ENCODE results near the gene FAM241B. TPM values are rescaled to one million over a fixed set of nuclear protein-coding genes. Genes with fewer than 3 reads are reported as not detected.

Gene FAM241B
- total RNA-seq, 2 experiments from 2014 or later: 10.8 to 12.5 TPM

GRCh38 chr10:69659241-69660038 is 29.4 kb downstream of the FAM241B start:
- intact Hi-C loops (cut with micrococcal nuclease): no loop called here
- TF ChIP-seq, protein P1, sequence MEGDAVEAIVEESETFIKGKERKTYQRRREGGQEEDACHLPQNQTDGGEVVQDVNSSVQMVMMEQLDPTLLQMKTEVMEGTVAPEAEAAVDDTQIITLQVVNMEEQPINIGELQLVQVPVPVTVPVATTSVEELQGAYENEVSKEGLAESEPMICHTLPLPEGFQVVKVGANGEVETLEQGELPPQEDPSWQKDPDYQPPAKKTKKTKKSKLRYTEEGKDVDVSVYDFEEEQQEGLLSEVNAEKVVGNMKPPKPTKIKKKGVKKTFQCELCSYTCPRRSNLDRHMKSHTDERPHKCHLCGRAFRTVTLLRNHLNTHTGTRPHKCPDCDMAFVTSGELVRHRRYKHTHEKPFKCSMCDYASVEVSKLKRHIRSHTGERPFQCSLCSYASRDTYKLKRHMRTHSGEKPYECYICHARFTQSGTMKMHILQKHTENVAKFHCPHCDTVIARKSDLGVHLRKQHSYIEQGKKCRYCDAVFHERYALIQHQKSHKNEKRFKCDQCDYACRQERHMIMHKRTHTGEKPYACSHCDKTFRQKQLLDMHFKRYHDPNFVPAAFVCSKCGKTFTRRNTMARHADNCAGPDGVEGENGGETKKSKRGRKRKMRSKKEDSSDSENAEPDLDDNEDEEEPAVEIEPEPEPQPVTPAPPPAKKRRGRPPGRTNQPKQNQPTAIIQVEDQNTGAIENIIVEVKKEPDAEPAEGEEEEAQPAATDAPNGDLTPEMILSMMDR (IDR thresholded peaks at IDR 0.05): no peak
- ATAC-seq: no peak
- no peak for DNase-seq
- Mint-ChIP-seq H3K27ac (no peak overlapping the region), H3K4me1 (ENCODE audit: low read depth) (no peaks in the 10 kb centered on the region), H3K36me3 (ENCODE audit: low read depth) (no peaks in the 10 kb centered on the region), H3K9me3 (no peaks in the 10 kb centered on the region), H3K4me3 (no peak overlapping the region), H3K27me3 (peaks cover 7% of the 10 kb centered on the region)
- POLR2A ChIA-PET: no interaction called here
- CTCF ChIA-PET: interaction anchor here (1.1 to 1.2 kb wide), 2 partner anchors 15 to 57 kb away, joined by 3 read pairs; no protein-coding TSS in a partner anchor

- intact Hi-C loops (cut with micrococcal nuclease): no loop called here
- H3K36me3 Mint-ChIP-seq (ENCODE audit: low read depth): no peaks in the 10 kb centered on the region
- H3K27ac Mint-ChIP-seq: no peak overlapping the region
- POLR2A ChIA-PET: no interaction called here
- H3K27me3 Mint-ChIP-seq: peaks cover 7% of the 10 kb centered on the region
- DNase-seq (no peak), ATAC-seq (no peak)
- H3K4me3 Mint-ChIP-seq: no peak overlapping the region
- CTCF ChIA-PET: interaction anchor here (1.1 to 1.6 kb wide), 3 partner anchors 15 to 56 kb away, joined by 3 to 10 read pairs (median 3); no protein-coding TSS in a partner anchor
- TF ChIP-seq, protein P1 (IDR thresholded peaks at IDR 0.05): no peak
- H3K4me1 Mint-ChIP-seq (ENCODE audit: low read depth): no peaks in the 10 kb centered on the region
- no peaks in the 10 kb centered on the region for H3K9me3 Mint-ChIP-seq
Observed at GRCh38 chr10:69660296-69660695, 30.2 kb downstream of the FAM241B start.

GRCh38 chr10:69661414-69662172 is 31.5 kb downstream of the FAM241B start:
- ChIA-PET POLR2A (no interaction called here), CTCF (interaction anchor here (1.1 to 1.6 kb wide), 3 partner anchors 12 to 54 kb away, joined by 4 to 10 read pairs (median 6); no protein-coding TSS in a partner anchor)
- no peaks in the 10 kb centered on the region for H3K9me3 Mint-ChIP-seq
- intact Hi-C loops (cut with micrococcal nuclease): no loop called here
- TF ChIP-seq, protein P1 (IDR thresholded peaks at IDR 0.05): no peak
- no peaks in the 10 kb centered on the region for H3K36me3 Mint-ChIP-seq (ENCODE audit: low read depth)
- no peak for ATAC-seq
- no peak overlapping the region for H3K4me3 Mint-ChIP-seq
- no peak for DNase-seq
- no peaks in the 10 kb centered on the region for H3K4me1 Mint-ChIP-seq (ENCODE audit: low read depth)
- H3K27me3 Mint-ChIP-seq: peaks cover 4% of the 10 kb centered on the region
- no peak overlapping the region for H3K27ac Mint-ChIP-seq

GRCh38 chr10:69662173-69662877 is 32.3 kb downstream of the FAM241B start:
- Mint-ChIP-seq H3K36me3 (ENCODE audit: low read depth) (no peaks in the 10 kb centered on the region), H3K27me3 (peaks cover 8% of the 10 kb centered on the region), H3K27ac (no peak overlapping the region), H3K4me3 (no peak overlapping the region), H3K9me3 (no peaks in the 10 kb centered on the region), H3K4me1 (ENCODE audit: low read depth) (no peaks in the 10 kb centered on the region)
- DNase-seq (no peak), ATAC-seq (no peak)
- TF ChIP-seq, protein P1 (IDR thresholded peaks at IDR 0.05): no peak
- intact Hi-C loops (cut with micrococcal nuclease): no loop called here
- ChIA-PET CTCF (interaction anchor here (1.1 to 3.0 kb wide), 4 partner anchors 11 to 147 kb away, joined by 4 to 12 read pairs (median 5); no protein-coding TSS in a partner anchor), POLR2A (no interaction called here)

All from activated CD8-positive, alpha-beta T cell treated with anti-CD3 and anti-CD28 coated beads for 36 hours (primary cell).